NCI-H2107 treated with DMSO at 0.1 percent for 48 hours (cell line): ENCODE measurements around the gene ANKRD1.

Source experiments
- DNase-seq: peaks from one replicate; lab custom pipeline; 2025; ENCODE audit not compliant: unreplicated experiment; lab: John Stamatoyannopoulos, UW

ANKRD1 gene

DNA sequence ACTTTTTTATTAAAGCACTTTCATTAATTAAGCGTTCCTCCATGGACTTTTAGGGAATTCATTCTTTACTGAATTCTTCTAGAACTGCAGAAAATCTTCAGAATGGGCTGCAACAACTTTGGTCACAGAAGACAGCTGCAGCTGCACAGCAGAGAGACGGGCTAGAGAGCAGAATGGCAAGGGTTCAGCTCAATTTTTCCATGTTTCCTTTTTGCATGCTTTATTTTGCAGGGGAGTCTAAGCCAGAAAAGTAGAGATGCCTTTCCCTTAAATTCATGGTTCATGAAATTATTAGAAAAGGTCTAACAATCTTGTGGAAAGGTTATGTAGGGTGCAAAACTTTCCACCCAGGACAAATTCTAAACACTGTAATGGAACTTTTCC is 15.4 kb upstream of the ANKRD1 start:
- DNase-seq = no peak

DNA sequence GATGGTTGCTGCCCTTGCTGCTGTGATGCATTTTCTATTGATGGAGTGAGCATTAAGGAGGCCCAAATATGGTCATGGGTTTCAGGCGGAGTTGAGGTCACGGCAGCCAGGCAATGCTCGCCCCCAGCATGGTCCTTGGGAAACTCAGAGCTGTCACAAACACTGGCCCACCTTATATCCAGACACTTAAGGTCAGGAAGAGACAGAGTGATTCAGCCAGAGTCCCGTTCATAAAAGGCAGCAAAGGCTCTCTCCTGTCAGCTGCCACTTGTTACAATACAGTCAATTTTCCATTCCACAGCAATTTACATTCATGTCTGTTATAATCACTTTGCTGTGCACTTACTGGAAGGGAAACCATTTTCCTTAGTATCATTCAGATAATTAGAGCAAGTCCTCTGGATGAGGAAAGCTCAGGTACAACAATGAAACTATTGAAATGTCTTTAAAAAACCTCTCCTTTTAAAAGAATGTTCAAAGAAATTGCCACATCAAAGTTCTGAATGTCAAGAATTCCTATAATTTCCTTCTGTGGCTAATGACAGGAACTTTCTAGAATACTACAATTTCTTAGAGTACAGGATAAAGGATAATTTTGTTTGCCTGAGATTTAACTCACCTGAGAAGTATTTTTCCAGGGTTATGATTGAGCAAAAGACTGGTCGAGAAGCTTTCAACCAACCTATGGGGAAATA is 14.8 kb upstream of the ANKRD1 start:
- no peak for DNase-seq

DNA sequence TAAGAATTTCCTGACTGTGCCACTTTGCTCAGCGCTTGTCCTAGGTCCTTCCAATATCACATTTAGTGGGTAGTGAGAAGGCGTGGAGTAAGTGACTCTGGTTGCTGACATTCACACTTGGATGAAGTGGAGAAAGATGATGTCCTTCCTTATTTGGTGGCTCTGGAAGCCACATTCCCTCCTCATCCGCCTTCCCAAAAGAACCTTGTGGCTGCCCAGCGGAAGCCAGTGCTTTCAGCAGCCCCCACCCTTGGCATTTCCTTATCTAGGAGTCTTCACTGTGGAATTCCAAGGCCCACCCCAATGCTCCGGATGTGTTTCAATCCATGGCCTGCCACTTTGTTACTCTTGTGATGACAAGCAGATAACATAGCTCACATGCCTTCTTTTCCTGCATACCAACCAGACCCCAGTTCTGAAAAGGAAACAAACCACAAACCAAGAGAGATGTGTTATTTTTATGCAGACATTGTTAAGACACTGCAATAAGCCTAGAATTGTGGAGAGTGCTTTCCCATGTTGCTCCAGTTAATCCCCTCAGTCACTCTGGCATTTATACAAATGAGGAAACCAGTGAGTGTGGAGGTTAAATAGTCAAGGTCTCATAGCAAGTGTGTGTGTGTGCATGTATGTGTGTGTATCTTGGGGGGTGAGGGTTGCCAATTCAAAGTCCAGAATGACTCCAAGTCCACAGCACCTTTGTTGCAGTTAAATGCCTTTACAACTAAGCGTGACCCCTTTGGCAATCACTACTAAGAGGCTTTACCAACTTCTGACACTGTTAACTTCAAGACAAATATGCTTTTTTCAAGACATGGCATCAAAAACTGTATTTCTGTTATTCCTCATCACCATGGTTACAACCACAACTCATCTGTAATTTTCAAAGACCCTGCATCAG is 10.3 kb upstream of the ANKRD1 start:
- no peak for DNase-seq

DNA sequence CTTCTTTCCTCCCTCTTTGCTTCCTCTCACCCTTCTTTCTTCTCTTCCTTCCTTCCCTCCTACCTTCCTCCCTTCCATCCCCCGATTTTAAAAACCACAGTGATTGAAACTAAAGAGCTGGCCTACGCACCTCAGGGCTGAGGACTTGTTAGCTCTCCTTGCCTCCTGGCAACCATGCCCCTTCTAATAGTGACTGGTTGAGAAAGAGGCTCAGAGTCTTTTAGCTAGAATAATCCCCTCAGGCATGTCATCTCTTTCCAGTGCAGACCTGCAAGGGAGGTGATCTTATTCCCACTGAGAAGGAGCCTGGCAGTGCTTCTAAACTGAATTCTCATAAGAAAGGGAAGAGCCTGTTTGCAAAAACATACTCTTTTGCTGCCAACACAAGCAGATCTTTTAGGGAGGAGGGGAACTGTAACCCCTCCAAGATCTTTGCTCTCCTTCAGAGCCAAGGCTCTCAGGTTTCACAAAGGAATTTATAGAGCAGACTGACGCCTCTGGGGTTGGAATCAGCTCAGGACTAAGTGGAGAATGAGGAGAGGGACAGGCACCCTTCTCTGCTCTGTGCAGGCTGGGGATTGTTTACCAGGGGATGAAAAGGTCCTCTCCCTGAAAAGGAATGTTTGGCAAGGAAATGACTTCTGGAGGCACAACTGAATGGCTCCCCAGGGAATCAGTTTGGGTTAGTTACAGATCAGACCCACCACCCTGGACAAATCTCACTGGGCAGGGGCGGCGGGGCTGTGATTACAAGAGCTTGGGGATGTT is 9.4 kb upstream of the ANKRD1 start:
- DNase-seq = peak; percentile 3

- DNase-seq = no peak
These were observed 8.3 kb upstream of the ANKRD1 start for GRCh38 chr10:90929179-90929578.

- no peak for DNase-seq
These were observed 6.4 kb upstream of the ANKRD1 start for GRCh38 chr10:90927293-90927692.

DNA sequence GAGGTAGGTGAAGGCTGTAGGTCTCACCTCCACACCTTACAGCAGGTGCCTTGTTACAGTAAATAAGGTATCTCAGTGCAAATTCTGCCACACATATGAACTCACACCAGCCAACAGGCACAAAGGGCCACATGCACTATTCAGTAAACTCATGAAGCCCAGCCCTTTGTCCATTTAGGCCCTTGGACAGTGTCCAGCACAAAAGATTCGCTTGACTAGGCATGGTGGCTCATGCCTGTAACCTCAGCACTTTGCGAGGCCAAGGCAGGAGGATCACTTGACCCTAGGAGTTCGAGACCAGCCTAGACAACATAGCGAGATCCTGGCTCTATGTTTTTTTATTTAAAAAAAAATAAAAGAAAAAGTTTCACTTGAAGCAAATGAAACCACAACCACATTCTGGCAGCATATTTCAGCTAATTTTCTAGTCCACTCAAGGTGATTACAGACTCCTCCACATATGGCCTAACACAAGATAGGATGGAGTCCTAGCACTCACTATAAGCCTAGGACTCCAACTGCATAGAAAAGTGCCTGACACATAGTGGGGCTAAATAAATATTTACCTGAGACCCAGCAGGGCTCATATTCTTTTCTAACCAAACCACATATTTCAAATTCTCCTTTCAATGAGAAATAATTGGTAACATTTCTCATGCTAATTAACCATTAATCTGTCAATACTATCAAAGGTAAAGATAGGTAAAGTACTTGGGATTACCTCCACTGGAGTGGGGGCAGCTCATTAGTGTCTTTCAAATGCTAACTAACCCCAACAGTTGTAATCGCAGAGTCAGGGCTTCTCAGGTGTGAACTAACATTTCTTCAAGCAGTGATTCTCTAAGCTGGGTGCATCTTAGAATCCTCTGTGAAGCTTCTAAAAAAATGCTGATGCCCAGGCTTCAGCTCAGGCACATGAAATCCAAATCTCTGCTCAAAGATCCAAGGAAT is 4.5 kb upstream of the ANKRD1 start:
- no peak for DNase-seq

DNA sequence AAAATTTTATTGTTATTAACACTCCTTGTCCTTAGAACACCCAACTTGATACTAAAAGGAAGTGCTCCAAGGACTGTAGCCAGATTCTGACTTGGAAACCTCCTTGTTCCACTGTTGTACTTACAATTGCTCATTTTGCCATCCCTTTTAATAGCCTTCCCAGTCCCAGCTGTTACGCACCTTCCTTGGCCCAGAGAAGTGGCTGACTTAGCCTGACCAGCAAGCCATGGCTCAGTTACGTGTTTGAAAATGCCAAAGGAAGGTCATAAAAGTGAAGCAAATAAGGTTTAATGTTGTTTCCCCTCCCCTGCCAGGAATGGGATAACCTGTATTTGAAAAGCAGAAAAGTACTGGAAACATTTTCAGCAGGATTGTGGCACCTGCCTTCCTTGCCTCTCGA is 3.7 kb upstream of the ANKRD1 start:
- no peak for DNase-seq

GRCh38 chr10:90923111-90923731 is 2.3 kb upstream of the ANKRD1 start:
- no peak for DNase-seq

GRCh38 chr10:90921906-90922305 is 1.0 kb upstream of the ANKRD1 start:
- no peak for DNase-seq

DNA sequence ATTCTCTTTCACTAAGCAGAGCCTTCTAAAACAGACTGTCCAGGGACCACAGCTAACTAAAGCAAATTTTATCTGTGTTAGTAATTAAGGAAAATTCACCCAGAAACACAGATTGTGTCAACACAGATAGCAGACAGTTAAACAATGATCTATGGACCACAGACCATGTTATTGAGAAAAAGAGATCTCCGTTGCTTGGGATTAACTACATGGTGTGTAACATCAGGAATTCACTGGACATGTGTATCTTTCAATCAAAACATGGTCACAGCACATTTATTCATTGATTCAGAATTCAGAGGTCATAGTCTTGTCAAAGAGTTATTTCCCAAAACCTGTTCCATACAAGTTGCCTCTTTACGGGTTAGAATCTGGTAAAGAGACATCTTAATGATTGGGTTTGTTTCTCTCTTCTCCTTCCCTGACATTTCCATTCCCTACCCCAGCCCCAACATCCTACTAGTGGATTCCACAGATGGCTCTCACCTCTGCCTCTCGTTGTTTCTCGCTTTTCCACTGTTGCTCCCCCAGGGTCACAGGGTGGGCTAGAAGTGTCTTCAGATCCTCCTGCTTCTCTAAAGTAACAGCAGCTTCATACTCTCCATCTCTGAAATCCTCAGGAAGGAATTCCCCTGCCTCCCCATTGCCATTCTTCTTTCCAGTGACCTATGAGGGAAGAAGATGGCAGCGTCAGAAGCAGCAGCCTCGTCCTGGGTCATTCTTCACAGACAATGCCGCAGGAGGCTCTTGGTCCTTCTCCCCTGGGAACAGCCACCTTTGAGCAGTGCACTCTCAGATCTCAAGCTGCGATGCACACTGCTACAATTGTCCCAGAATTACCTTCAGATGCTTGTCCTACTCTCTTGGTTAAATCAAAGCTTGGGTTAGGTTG is 958 bp downstream of the ANKRD1 start:
- no peak for DNase-seq

GRCh38 chr10:90917968-90918318 is 2.9 kb downstream of the ANKRD1 start:
- no peak for DNase-seq

DNA sequence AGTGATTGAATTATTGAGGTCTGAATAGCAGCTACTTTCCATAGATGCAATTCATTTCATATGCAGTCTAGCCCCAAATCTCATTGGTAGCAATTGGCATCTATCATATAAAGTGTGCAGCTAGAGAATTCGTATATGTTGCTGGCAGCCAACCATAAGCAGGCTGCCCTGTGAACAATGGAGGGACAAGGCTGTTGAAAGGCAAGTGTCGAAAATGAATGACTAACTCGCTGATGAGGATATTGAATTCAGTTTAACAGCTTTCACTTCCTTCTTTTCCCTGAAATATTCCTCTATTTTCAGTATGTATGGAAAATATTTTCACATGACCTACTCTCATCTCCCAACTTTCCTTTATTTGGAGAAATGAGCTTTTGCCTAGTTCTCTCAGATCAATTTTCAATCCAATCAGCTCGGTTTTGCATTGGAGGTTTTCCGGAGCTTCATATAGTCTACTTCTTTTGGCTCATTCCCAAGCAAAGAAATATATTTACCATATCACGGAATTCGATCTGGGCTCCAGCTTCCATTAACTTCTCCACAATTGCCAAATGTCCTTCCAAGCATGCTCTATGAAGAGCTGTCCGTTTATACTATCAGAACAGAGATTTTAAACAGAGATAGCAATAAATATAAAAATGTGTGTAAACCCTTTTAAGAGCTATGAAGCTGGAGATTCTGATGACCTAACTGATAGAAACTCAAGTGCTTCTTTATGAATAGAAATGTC is 3.5 kb downstream of the ANKRD1 start:
- no peak for DNase-seq

- DNase-seq = no peak
These were observed 4.3 kb downstream of the ANKRD1 start for GRCh38 chr10:90916392-90917237.

GRCh38 chr10:90915766-90916075 is 5.2 kb downstream of the ANKRD1 start:
- DNase-seq = no peak

- no peak for DNase-seq
These were observed 5.7 kb downstream of the ANKRD1 start for GRCh38 chr10:90914992-90915765.

DNA sequence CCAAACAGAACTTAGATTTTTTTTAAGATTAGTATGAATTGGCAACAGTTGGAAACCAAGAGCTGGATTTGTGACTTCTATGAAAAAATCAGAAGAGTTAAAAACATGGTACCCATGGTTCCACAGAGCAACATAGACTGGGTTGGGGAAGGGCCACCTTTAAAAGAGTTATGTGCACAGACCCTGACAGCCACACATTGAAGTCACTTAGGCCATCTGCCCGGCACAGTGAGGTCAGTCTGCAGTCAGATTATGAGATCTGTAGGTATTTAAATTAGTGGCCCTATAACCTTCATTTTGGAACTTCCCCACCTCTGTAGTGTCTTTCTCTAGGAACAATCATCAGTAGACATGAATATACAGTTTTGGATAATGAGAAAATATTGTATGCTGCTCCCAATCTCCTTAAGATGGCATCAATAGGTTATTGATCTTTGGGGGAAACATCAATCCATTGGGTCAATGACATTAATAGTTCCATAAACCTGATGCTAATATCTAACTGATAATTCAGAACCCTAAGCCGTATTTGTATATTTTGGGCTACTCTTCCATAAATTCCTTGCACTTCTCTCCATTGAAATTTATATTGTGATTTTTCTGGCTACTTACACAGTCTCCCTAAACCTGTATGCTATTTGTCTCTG is 7.0 kb downstream of the ANKRD1 start:
- DNase-seq = no peak
